ENCODE results near the gene RPRD1B. TPM values are rescaled to one million over a fixed set of nuclear protein-coding genes. Genes with fewer than 3 reads are reported as not detected.

The RPRD1B gene, protein sequence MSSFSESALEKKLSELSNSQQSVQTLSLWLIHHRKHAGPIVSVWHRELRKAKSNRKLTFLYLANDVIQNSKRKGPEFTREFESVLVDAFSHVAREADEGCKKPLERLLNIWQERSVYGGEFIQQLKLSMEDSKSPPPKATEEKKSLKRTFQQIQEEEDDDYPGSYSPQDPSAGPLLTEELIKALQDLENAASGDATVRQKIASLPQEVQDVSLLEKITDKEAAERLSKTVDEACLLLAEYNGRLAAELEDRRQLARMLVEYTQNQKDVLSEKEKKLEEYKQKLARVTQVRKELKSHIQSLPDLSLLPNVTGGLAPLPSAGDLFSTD
- total RNA-seq = 22.9 and 27.7 TPM in 2 replicates

GRCh38 chr20:38033330-38034107 is at the start of gene RPRD1B, which contains the start of gene TTI1:
TSS of gene RPRD1B (plus strand) at chr20:38033746. CDS start at chr20:38033948, 202 bp downstream.
TSS of gene TTI1 (minus strand) at chr20:38033456. CDS start at chr20:38013816, 19,640 bp downstream.

Other genes with a start within 250 kb of the RPRD1B start
- 1.8 and 3.2 TPM in 2 replicates for gene VSTM2L, start 130.6 kb upstream of the RPRD1B start, total RNA-seq
- 7.6 and 11.8 TPM in 2 replicates for gene TTI1, start 290 bp upstream of the RPRD1B start, total RNA-seq
- 43.0 and 85.5 TPM in 2 replicates for gene TGM2, start 131.5 kb downstream of the RPRD1B start, total RNA-seq
- gene KIAA1755, start 227.0 kb downstream of the RPRD1B start, total RNA-seq = under 0.01 and 0.32 TPM in 2 replicates